H1 (cell line): ENCODE results near the gene LMAN2. TPM values are rescaled to one million over a fixed set of nuclear protein-coding genes. Genes with fewer than 3 reads are reported as not detected.

ENCODE experiments used
- CTCF ChIA-PET: fragments of 300-600 bp; sonication (Branson Sonifier 250); formaldehyde crosslinking; loops from one replicate; lab custom pipeline; 2021; ENCODE audit not compliant: partially characterized antibody; lab: Charles Lee
- POLR2A ChIA-PET: fragments of 300-600 bp; sonication (Branson Sonifier 250); formaldehyde crosslinking; loops from one replicate; lab custom pipeline; 2021; ENCODE audit warnings: inconsistent platforms; ENCODE audit not compliant: partially characterized antibody; lab: Charles Lee
- DNase-seq, 2 experiments: peaks; one replicate each; pipeline versions ENCODE4 v3.0.0 to v3.0.0-alpha.2; 2010 to 2022; ENCODE audit warnings: low spot score in 2 of 2, low read depth in 1 of 2, mixed read lengths in 1 of 2
- FAIRE-seq: peaks from 2 replicates; lab custom pipeline; 2011; peaks lifted over from hg19 to GRCh38; lab: Jason Lieb, UNC
- H2AFZ ChIP-seq: 2 replicates; pipeline ENCODE4 v1.8.1; 2012; ENCODE audit warnings: low read length, inconsistent platforms
- H2AK5ac ChIP-seq: 2 replicates; pipeline ENCODE4 v1.6.1; 2013; ENCODE audit warnings: low read depth, low read length
- H2BK120ac ChIP-seq: replicated peaks from 2 replicates; pipeline ENCODE3; 2013; ENCODE audit warnings: low read depth, low read length, inconsistent platforms
- H2BK12ac ChIP-seq: 2 replicates; pipeline ENCODE4 v1.6.1; 2013; ENCODE audit warnings: low read depth, low read length
- H2BK15ac ChIP-seq: 2 replicates; pipeline ENCODE4 v1.6.1; 2013; ENCODE audit warnings: low read length
- H2BK20ac ChIP-seq: 2 replicates; pipeline ENCODE4 v1.6.1; 2013; ENCODE audit warnings: low read length
- H2BK5ac ChIP-seq: 2 replicates; pipeline ENCODE4 v1.6.1; 2013; ENCODE audit warnings: low read depth, low read length
- H3K14ac ChIP-seq: 2 replicates; pipeline ENCODE4 v1.6.1; 2013; ENCODE audit warnings: inconsistent platforms; ENCODE audit not compliant: insufficient read length
- H3K18ac ChIP-seq: 2 replicates; pipeline ENCODE4 v1.6.1; 2013; ENCODE audit warnings: low read length; ENCODE audit errors: extremely low read depth
- H3K23ac ChIP-seq: 2 replicates; pipeline ENCODE4 v1.6.1; 2013; ENCODE audit warnings: inconsistent platforms; ENCODE audit not compliant: insufficient read length
- H3K23me2 ChIP-seq: 2 replicates; pipeline ENCODE4 v1.6.1; 2013; ENCODE audit warnings: low read depth, low read length
- H3K27ac ChIP-seq: 2 replicates; pipeline ENCODE4 v1.6.1; 2011; ENCODE audit warnings: low read depth, low read length, inconsistent platforms
- H3K27me3 ChIP-seq, 4 experiments: replicated peaks in 1 of 4; 1 replicate in 1 of 4; 2 replicates in 3 of 4; pipeline versions ENCODE4 v1.6.1 to v1.8.1; 2011 to 2013; ENCODE audit warnings: low read length in 3 of 4, mild to moderate bottlenecking in 3 of 4, inconsistent platforms in 2 of 4, mixed read lengths in 2 of 4, moderate library complexity in 1 of 4; ENCODE audit not compliant: control insufficient read depth in 3 of 4, insufficient read depth in 3 of 4; ENCODE audit errors: extremely low read depth in 1 of 4
- H3K36me3 ChIP-seq, 4 experiments: 2 replicates each; pipeline versions ENCODE4 v1.6.1 to v1.8.1; 2011 to 2013; ENCODE audit warnings: mild to moderate bottlenecking in 4 of 4, low read length in 3 of 4, moderate library complexity in 2 of 4, control low read depth in 1 of 4, inconsistent platforms in 1 of 4; ENCODE audit not compliant: insufficient read depth in 4 of 4, control insufficient read depth in 2 of 4
- H3K4ac ChIP-seq: replicated peaks from 2 replicates; pipeline ENCODE3; 2013; ENCODE audit warnings: low read length, low read depth, mixed read lengths, inconsistent platforms; ENCODE audit not compliant: insufficient read length
- H3K4me1 ChIP-seq, 4 experiments: replicated peaks in 1 of 4; 1 replicate in 1 of 4; 2 replicates in 3 of 4; pipeline versions ENCODE4 v1.6.1 to v1.8.1; 2011 to 2013; ENCODE audit warnings: low read length in 3 of 4, inconsistent platforms in 2 of 4, mixed read lengths in 1 of 4; ENCODE audit not compliant: insufficient read depth in 4 of 4, control insufficient read depth in 3 of 4
- H3K4me2 ChIP-seq, 2 experiments: 2 replicates each; pipeline versions ENCODE4 v1.6.1 to v1.8.1; 2011 to 2013; ENCODE audit warnings: low read depth in 2 of 2, low read length in 2 of 2, control low read depth in 1 of 2, inconsistent platforms in 1 of 2, mild to moderate bottlenecking in 1 of 2; ENCODE audit not compliant: insufficient read depth in 1 of 2
- H3K4me3 ChIP-seq, 4 experiments: fragments of 200-600, 300-600 bp in 1 of 4; sonication (generic), shearing (Covaris generic), sonication (Bioruptor Twin) in 1 of 4; 2 replicates each; pipeline versions ENCODE4 v1.5.1 to v1.8.1; 2011 to 2016; ENCODE audit warnings: low read length in 4 of 4, low read depth in 3 of 4, control low read depth in 2 of 4, inconsistent platforms in 2 of 4, mild to moderate bottlenecking in 2 of 4, mixed read lengths in 1 of 4, moderate library complexity in 1 of 4; ENCODE audit not compliant: insufficient read depth in 2 of 4; ENCODE audit errors: extremely low read depth in 1 of 4
- H3K56ac ChIP-seq: replicated peaks from 2 replicates; pipeline ENCODE3; 2013; ENCODE audit warnings: low read depth, mild to moderate bottlenecking, mixed read lengths, low read length, inconsistent platforms; ENCODE audit not compliant: insufficient read length
- H3K79me1 ChIP-seq: 2 replicates; pipeline ENCODE4 v1.6.1; 2013; ENCODE audit warnings: low read depth, low read length, control low read depth
- H3K79me2 ChIP-seq, 2 experiments: 2 replicates each; pipeline versions ENCODE4 v1.6.1 to v1.8.1; 2012 to 2013; ENCODE audit warnings: low read length in 2 of 2, mild to moderate bottlenecking in 2 of 2, inconsistent platforms in 1 of 2; ENCODE audit not compliant: insufficient read depth in 2 of 2, control insufficient read depth in 1 of 2
- H3K9ac ChIP-seq, 4 experiments: replicated peaks in 1 of 4; 1 replicate in 1 of 4; 2 replicates in 3 of 4; pipeline versions ENCODE4 v1.6.1 to v1.8.1; 2011 to 2013; ENCODE audit warnings: low read depth in 3 of 4, low read length in 3 of 4, control low read depth in 2 of 4, mild to moderate bottlenecking in 2 of 4, moderate library complexity in 2 of 4, inconsistent platforms in 1 of 4; ENCODE audit errors: extremely low read depth in 1 of 4
- H3K9me3 ChIP-seq, 2 experiments: 2 replicates each; pipeline versions ENCODE4 v1.6.1 to v1.8.1; 2012 to 2013; ENCODE audit warnings: mild to moderate bottlenecking in 2 of 2, moderate library complexity in 2 of 2, control low read depth in 1 of 2, inconsistent platforms in 1 of 2, low read depth in 1 of 2, low read length in 1 of 2, mixed read lengths in 1 of 2; ENCODE audit not compliant: insufficient read depth in 2 of 2
- H4K20me1 ChIP-seq, 2 experiments: replicated peaks in 1 of 2; 2 replicates each; pipeline versions ENCODE3 to v1.8.1; 2011 to 2013; ENCODE audit warnings: inconsistent platforms in 2 of 2, low read length in 2 of 2, mild to moderate bottlenecking in 1 of 2; ENCODE audit not compliant: insufficient read depth in 2 of 2, control insufficient read depth in 1 of 2
- H4K5ac ChIP-seq: 2 replicates; pipeline ENCODE4 v1.6.1; 2013; ENCODE audit warnings: low read length, low read depth, mixed read lengths, inconsistent platforms; ENCODE audit not compliant: insufficient read length
- H4K8ac ChIP-seq: 2 replicates; pipeline ENCODE4 v1.8.0; 2013; ENCODE audit warnings: mild to moderate bottlenecking, moderate library complexity, low read length, inconsistent platforms; ENCODE audit not compliant: insufficient read depth; ENCODE audit errors: extremely low read depth
- H4K91ac ChIP-seq: replicated peaks from 2 replicates; pipeline ENCODE3; 2013; ENCODE audit warnings: low read length, mixed read lengths, inconsistent platforms; ENCODE audit not compliant: insufficient read length
- BCL11A ChIP-seq, 2 experiments: IDR thresholded peaks; one replicate each; pipeline ENCODE4 v1.6.1; 2011; ENCODE audit warnings: low read depth in 2 of 2, low read length in 2 of 2, mild to moderate bottlenecking in 2 of 2
- CBX5 ChIP-seq: fragments of 300-800, 300-1000 bp; sonication (generic); IDR thresholded peaks from 2 replicates; pipeline ENCODE4 v1.7.1; 2016; ENCODE audit warnings: antibody characterized with exemption, low read length, low read depth
- CEBPB ChIP-seq: IDR thresholded peaks from 2 replicates; pipeline ENCODE4 v1.6.1; 2012; ENCODE audit warnings: low read depth, low read length
- EZH2 ChIP-seq: fragments of 200-600 bp; sonication (generic); IDR thresholded peaks from 2 replicates; pipeline ENCODE4 v1.7.1; 2012; ENCODE audit warnings: low read depth, mild to moderate bottlenecking, moderate library complexity, low read length, inconsistent platforms; ENCODE audit not compliant: severe bottlenecking
- HDAC2 ChIP-seq, 2 experiments: fragments of 300-600 bp in 1 of 2; sonication (generic) in 1 of 2; IDR thresholded peaks; 2 replicates each; pipeline ENCODE4 v1.6.1; 2011 to 2012; ENCODE audit warnings: low read depth in 2 of 2, low read length in 2 of 2, mild to moderate bottlenecking in 2 of 2, moderate library complexity in 2 of 2, borderline replicate concordance in 1 of 2, inconsistent platforms in 1 of 2
- HDAC6 ChIP-seq: IDR thresholded peaks from one replicate; pipeline ENCODE4 v1.7.1; 2012; ENCODE audit warnings: low read depth, mild to moderate bottlenecking, inconsistent platforms, low read length, moderate library complexity
- KDM1A ChIP-seq: fragments of 200-600, 300-600 bp; sonication (generic); IDR thresholded peaks from 2 replicates; pipeline ENCODE4 v1.7.1; 2016; ENCODE audit warnings: mild to moderate bottlenecking, low read length, borderline replicate concordance
- SP4 ChIP-seq: IDR thresholded peaks from 2 replicates; pipeline ENCODE4 v1.6.1; 2012; ENCODE audit warnings: low read length, inconsistent platforms
- TCF12 ChIP-seq: IDR thresholded peaks from 2 replicates; pipeline ENCODE4 v1.6.1; 2011; ENCODE audit warnings: low read depth, mild to moderate bottlenecking, low read length
- WGBS, 2 experiments: shearing (Covaris generic) in 1 of 2; methylation state at CpG; one replicate each; pipeline versions ENCODE4 v1.1.6 to v1.1.7; 2013 to 2015; ENCODE audit warnings: low lambda C conversion rate in 2 of 2, mixed read lengths in 2 of 2, inconsistent platforms in 1 of 2, low coverage in 1 of 2, missing lambda C conversion rate in 1 of 2; ENCODE audit not compliant: insufficient replicate concordance in 2 of 2, insufficient coverage in 1 of 2, insufficient read length in 1 of 2; ENCODE audit errors: extremely low coverage in 1 of 2, missing lambda C conversion rate in 1 of 2; 5-methylcytosine and 5-hydroxymethylcytosine counted together
- polyA plus RNA-seq, 7 experiments: library from polyadenylated mRNA; depleted of rRNA in 3 of 7; stranded (reverse) in 5 of 7; unstranded in 2 of 7; fragments of >200 nt in 5 of 7; fragments of 200-250 nt in 2 of 7; gene quantifications; 1 replicate in 5 of 7; 2 replicates in 1 of 7; 4 replicates in 1 of 7; pipeline versions ENCODE4 v1.2.1 to v1.2.3, GENCODE V29; 2011 to 2013; ENCODE audit warnings: missing spikeins in 2 of 7, mixed read lengths in 2 of 7
- total RNA-seq: library from RNA; stranded (reverse); fragmentation: NEBNext Ultra II Directional; extraction: Animal tissue kit (Norgen Biotek cat#: 25700); gene quantifications from 2 replicates; pipeline ENCODE4 v1.2.1, GENCODE V29; 2021
- TF ChIP-seq, protein P1 (sequence below): IDR thresholded peaks from 2 replicates; pipeline ENCODE4 v1.6.1; 2011; ENCODE audit warnings: low read depth, mild to moderate bottlenecking, low read length; ENCODE audit not compliant: insufficient read depth

The LMAN2 gene
- total and polyA plus RNA-seq, 2 of the 8 experiments (the other 6 are each of a cell fraction or from before 2014, with no cell fraction given), result 116 to 225 TPM

DNA sequence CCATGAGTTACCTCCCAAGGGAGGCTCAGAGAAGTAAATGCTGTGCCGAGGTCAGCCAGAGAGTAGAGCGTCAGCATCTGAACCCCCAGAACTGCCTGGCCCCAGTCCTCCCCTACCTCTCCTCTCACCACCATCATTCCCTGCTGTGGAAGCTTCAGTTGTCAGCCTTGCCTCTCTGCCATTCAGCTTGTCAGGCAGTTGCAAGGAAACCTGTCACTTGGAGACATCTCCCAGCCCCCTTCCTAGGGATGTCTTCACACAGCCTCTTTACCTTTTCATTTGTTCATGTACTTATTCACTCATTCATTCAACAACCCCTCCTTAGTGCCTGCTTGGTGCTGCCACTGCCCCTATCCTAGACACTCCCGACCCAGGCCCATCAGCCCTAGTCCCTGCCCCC lies 8.4 kb upstream of the LMAN2 start:
- no peak overlapping the region for H4K5ac ChIP-seq
- no peak overlapping the region for H2BK15ac ChIP-seq
- H3K4ac ChIP-seq, result no peak overlapping the region
- H2BK20ac ChIP-seq, result no peak overlapping the region
- FAIRE-seq, result no peak
- H3K4me2 ChIP-seq, result no peak overlapping the region
- H3K79me1 ChIP-seq, result no peaks in the 10 kb centered on the region
- no peak overlapping the region for H3K14ac ChIP-seq
- DNase-seq, result no peak
- no peaks in the 10 kb centered on the region for H3K79me2 ChIP-seq
- H3K18ac ChIP-seq, result no peak overlapping the region
- peaks cover 0 to 11% (median 8%) of the 10 kb centered on the region in 4 experiments; a peak in 6 of 7 replicates for H3K4me1 ChIP-seq
- H3K9me3 ChIP-seq, result no peaks in the 10 kb centered on the region
- H2BK5ac ChIP-seq, result no peak overlapping the region
- peaks cover 0 to 6% (median 4%) of the 10 kb centered on the region in 4 experiments; a peak in 4 of 7 replicates for H3K27me3 ChIP-seq
- H2BK12ac ChIP-seq, result no peak overlapping the region
- no peak overlapping the region for H2AK5ac ChIP-seq
- H3K9ac ChIP-seq, result no peak overlapping the region
- H4K91ac ChIP-seq, result no peak overlapping the region
- no peak overlapping the region for H2AFZ ChIP-seq
- no peak overlapping the region for H3K56ac ChIP-seq
- H3K4me3 ChIP-seq, result no peak overlapping the region
- CTCF ChIA-PET, result interaction anchor here (1.4 to 15.6 kb wide), 5 partner anchors 10 to 46 kb away, joined by 3 to 251 read pairs (median 20); partner anchors contain the start of gene MXD3
- no peak overlapping the region for H3K23ac ChIP-seq
- no peak overlapping the region; the same call in 1 of the 2 replicates for H3K27ac ChIP-seq
- no peaks in the 10 kb centered on the region for H4K20me1 ChIP-seq
- POLR2A ChIA-PET, result interaction anchor here (0.7 to 3.1 kb wide), 3 partner anchors 9 to 88 kb away, joined by 3 to 25 read pairs (median 4); partner anchors contain the start of gene LMAN2
- H3K36me3 ChIP-seq, result no peaks in the 10 kb centered on the region
- H4K8ac ChIP-seq, result no peak overlapping the region
- peaks cover 3% of the 10 kb centered on the region; the same call in 1 of the 2 replicates for H3K23me2 ChIP-seq
- 77% methylated on average over 3 of the region's 3 CpGs; no CpG with 5 or more reads in 1 of the 2 experiments for WGBS, 2 experiments
- H2BK120ac ChIP-seq, result no peak overlapping the region
- no peak for TF ChIP-seq EZH2
- no peak for TF ChIP-seq CBX5
- no peak for TF ChIP-seq TCF12
- TF ChIP-seq CEBPB, result no peak
- TF ChIP-seq BCL11A (IDR thresholded peaks at IDR 0.05; ENCODE audit: low read depth in 2 of 2, low read length in 2 of 2), result no peak
- TF ChIP-seq HDAC2 (IDR thresholded peaks at IDR 0.05; ENCODE audit: borderline replicate concordance in 1 of 2, low read depth in 2 of 2, low read length in 2 of 2), result no peak
- TF ChIP-seq, protein P1, sequence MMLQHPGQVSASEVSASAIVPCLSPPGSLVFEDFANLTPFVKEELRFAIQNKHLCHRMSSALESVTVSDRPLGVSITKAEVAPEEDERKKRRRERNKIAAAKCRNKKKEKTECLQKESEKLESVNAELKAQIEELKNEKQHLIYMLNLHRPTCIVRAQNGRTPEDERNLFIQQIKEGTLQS, result no peak
- TF ChIP-seq SP4, result no peak
- no peak for TF ChIP-seq HDAC6
- no peak for TF ChIP-seq KDM1A
